GM19397 (cell line): Measurements from ENCODE around the gene LRPAP1.
"Not testable (repeated sequence)": the region's sequence is repeated elsewhere in the genome, so short reads cannot be mapped to it uniquely, and the experiment has no call there.

ENCODE experiments used
- ATAC-seq: cut with Tn5 transposase; IDR thresholded peaks from one replicate; pipeline ENCODE4 v1.9.1; 2021; ENCODE audit warnings: mild to moderate bottlenecking, moderate library complexity; ENCODE audit not compliant: unreplicated experiment

The LRPAP1 gene

DNA sequence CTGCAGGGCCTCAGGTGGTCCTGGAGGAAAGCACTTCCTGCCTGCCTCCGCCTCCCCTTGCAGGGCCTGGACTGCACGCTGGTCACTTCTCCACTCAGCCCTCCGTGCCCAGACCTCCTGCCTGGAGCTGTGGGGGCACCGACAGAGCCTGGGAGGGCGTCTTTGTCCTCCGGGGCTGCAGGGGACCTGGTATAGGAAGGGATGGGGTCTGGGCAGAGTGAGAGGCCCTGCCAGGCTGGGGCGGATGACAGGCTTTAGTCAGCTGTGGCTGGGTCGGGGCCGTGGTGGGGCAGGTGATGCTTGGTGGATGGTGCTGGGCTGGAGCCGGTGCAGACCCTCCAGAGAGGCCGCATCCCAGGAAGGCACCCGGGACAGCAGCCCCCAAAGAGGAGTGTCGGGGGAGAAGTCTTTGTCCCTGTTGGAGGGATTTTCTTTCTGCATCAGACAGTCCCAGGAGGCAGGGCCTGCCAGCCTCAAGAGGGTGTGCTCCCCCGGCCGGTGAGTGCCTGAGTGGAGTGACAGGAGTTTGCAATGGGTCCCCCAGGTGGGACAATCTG is 67.8 kb downstream of the LRPAP1 start:
- no peak for ATAC-seq

DNA sequence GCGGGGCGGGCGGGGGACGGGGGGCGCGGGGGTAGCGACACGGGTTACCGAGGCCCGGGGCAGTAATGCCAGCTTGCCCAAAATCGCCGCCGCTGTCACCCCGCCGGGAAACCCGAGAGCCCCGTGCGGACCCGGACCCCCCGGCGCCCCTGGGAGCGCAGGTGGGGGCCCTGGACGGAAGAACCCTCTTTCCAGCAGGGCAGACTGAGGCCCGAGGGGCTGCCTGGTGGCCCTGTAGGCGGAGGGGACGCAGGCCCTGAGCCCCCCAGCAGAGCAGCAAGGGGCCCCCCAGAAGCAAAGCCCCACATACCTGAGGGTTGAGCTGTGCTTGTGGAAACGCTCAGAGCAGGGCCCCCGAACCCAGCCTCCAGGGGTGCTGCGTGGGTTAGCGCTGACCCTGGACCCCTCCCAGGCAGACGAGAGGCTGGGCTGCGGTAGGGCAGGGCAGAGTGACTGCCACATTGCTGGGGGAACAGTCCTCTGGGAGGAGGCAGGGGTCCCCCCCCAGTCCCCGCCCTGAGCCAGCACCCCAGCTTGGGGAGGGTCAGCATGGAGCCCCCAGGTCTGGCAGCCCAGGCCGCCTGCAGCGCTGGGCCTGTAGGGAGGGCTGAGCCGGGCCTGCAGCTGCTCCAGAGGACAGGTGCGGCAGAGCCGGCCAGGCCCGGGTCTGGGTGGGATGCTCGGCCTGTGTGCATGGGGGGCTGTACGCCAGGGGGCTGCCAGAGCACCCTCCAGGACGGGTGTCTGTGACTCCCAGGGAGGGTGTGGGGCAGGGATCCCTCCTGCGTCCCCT is 68.5 kb downstream of the LRPAP1 start:
- no peak for ATAC-seq

DNA sequence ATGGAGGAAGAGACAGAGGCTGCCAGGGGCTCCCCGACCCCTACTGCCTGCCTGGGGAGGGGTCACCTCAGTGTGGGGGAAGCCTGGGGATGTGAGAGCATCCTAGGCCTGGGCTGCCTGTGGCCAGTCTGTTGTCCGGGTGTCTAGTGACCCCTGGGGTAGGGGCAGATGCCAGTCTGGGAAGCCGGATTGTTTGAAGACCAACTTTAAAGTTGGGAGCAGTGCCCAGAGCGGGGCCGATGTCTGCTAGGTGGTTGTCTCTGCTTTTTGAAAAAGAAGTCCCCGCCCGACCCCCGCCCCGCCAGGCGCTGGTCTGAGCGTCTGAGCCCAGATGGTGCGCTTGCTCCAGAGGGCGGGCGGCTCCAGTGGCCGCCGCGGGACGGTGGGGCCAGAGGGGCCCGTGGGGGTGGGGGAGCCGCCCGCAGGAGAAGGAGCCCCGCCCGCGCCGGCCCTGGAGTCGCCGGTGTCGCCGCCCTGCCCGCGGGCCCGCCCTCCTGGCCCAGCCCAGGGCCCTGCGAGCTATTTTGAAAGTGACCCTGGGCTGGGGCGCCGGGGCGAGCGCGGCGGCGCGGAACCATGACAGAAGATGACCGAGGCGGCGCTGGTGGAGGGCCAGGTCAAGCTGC is 69.3 kb downstream of the LRPAP1 start, which contains the start of gene DOK7:
Gene DOK7 (plus strand): TSS at position 517 of the 626 bp plus-strand sequence. CDS start 70 bp downstream, at position 587.
- no peak for ATAC-seq

DNA sequence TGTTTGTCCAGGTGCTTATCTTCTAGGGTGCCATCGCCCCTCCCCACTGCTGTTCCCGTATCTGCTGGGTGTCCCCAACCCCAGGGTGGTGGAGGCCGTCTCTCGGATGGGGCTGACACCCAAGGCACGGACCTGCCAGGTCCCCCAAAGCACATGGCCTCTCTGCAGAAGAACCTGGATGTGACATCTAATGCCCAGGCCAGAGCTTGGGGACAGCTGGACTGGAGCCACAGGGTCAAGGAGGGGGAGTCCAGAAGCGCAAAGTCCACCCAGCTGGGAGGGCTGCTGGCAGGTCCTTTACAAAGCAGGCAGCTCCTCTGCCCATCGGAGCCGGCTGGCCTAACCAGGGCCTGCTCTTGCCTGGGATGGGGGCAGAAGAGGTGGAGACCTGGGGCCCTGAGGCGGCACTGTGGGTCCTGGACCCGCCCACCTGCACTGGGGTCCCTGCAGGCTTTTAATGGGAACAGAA is 69.9 kb downstream of the LRPAP1 start:
- no peak for ATAC-seq

- ATAC-seq: no peak
These were observed 70.5 kb downstream of the LRPAP1 start for GRCh38 chr4:3461515-3462291.

DNA sequence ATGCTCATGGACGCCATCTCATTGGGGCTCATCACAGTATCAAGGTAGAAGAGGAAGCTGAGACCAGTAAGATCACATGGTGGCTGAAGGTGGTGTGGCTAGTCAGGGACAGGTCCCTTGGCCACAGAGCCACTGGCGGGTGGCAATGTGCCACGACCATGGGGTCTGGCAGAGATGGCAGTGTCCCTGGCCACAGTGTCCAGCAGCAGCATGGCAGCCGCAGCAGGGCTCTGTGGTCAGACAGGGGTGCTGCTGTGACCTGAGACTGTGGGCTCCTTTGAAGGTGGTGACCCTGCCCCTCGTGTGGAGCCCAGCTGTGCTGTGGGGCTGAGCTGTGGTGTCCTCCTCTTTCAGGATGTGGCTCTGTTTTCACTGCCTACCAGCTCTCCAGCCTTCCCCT is 71.3 kb downstream of the LRPAP1 start:
- ATAC-seq: no peak

DNA sequence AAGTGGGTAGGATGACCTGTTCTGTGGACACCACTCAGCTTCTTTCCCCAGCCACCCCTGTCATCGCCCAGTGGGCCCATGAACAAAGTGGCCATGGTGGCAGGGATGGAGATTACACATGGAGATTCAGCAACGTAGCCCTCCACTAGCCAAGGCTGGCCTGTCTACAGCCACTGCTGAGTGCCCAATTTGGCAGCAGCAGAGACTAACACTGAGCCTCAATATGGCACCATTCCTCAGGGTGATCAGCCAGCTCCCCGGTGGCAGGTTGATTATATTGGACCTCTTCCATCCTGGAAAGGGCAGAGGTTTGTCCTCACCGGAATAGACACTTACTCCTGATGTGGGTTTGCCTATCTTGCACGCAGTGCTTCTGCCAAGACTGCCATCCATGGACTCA is 73.1 kb downstream of the LRPAP1 start:
- ATAC-seq: not testable (repeated sequence)

- ATAC-seq: no peak
These were observed 73.9 kb downstream of the LRPAP1 start for GRCh38 chr4:3458371-3458770.

GRCh38 chr4:3455596-3455995 is 76.6 kb downstream of the LRPAP1 start:
- ATAC-seq: not testable (repeated sequence)
